Middle frontal gyrus (tissue), 1 donor: ENCODE measurements around the gene PLEKHO2.

ENCODE experiments used
- DNase-seq: peaks from one replicate; pipeline ENCODE4 v3.0.0-alpha.2; 2015; ENCODE audit warnings: low spot score; ENCODE audit errors: extremely low spot score

The PLEKHO2 gene

GRCh38 chr15:64912379-64913325 lies 70.9 kb downstream of the PLEKHO2 start:
- DNase-seq: no peak

GRCh38 chr15:64915518-64916227 lies 74.0 kb downstream of the PLEKHO2 start:
- no peak for DNase-seq

GRCh38 chr15:64916365-64916764 lies 74.7 kb downstream of the PLEKHO2 start:
- DNase-seq: no peak

DNA sequence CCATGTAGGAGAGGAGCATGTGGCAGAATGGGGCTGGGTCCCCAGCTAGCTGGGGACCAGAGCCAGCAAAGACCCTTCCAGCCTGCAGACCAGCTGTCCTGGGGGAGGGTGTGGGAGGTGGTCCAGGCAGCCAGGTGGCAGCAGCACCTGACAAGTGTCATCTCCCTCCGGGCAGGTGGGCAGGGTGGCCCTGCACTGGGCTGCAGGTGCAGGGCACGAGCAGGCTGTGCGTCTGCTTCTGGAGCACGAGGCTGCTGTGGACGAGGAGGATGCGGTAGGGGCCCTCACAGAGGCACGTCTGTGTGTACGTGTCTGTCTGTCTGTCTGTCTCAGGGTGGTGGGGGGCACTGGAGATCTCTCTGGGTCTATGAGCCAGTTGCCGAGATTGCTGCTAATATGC lies 75.5 kb downstream of the PLEKHO2 start:
- DNase-seq: no peak
